Neural cell (in vitro differentiated cells): ENCODE data around the gene HDHD2. TPM values are rescaled to one million over a fixed set of nuclear protein-coding genes. Genes with fewer than 3 reads are reported as not detected.
"Not testable (repeated sequence)": the region's sequence is repeated elsewhere in the genome, so short reads cannot be mapped to it uniquely, and the experiment has no call there.

Experiments used
- H2AFZ ChIP-seq: fragments of 200-600, 300-800 bp; sonication (generic), shearing (Covaris generic); 2 replicates; pipeline ENCODE4 v1.6.0; 2014; ENCODE audit warnings: low read depth, mild to moderate bottlenecking, antibody characterized with exemption, low read length, moderate library complexity
- H3F3A ChIP-seq: fragments of 200-600 bp; shearing (Covaris generic); 2 replicates; pipeline ENCODE4 v1.6.1; 2016; ENCODE audit warnings: mild to moderate bottlenecking, moderate library complexity, mixed read lengths, antibody characterized with exemption, low read length; ENCODE audit not compliant: insufficient read depth, poor library complexity, severe bottlenecking
- H3K27ac ChIP-seq: fragments of 200-600, 300-800 bp; sonication (generic), shearing (Covaris generic); 2 replicates; pipeline ENCODE4 v1.5.1; 2014; ENCODE audit warnings: mild to moderate bottlenecking, low read length, moderate library complexity
- H3K27me3 ChIP-seq: fragments of 300-800, 200-600 bp; sonication (generic), shearing (Covaris generic); 2 replicates; pipeline ENCODE4 v1.6.0; 2014; ENCODE audit warnings: mild to moderate bottlenecking, low read depth, low read length, moderate library complexity; ENCODE audit not compliant: insufficient read depth
- H3K36me3 ChIP-seq: fragments of 300-800, 200-600 bp; sonication (generic), shearing (Covaris generic); 2 replicates; pipeline ENCODE4 v1.5.1; 2014; ENCODE audit warnings: mild to moderate bottlenecking, antibody characterized with exemption, low read length, moderate library complexity; ENCODE audit not compliant: insufficient read depth
- H3K4me2 ChIP-seq: fragments of 300-800, 200-600 bp; sonication (generic), shearing (Covaris generic); 2 replicates; pipeline ENCODE4 v1.6.0; 2014; ENCODE audit warnings: mild to moderate bottlenecking, low read length
- H3K4me3 ChIP-seq: fragments of 300-800, 200-600 bp; sonication (generic), shearing (Covaris generic); 2 replicates; pipeline ENCODE4 v1.5.1; 2014; ENCODE audit warnings: mild to moderate bottlenecking, low read length, moderate library complexity
- H3K79me2 ChIP-seq: fragments of 200-600 bp; shearing (Covaris generic); replicated peaks from 2 replicates; pipeline ENCODE4 v1.6.0; 2014; ENCODE audit warnings: mild to moderate bottlenecking, low read length, moderate library complexity; ENCODE audit not compliant: insufficient read depth
- H3K9ac ChIP-seq: fragments of 300-800, 200-600 bp; sonication (generic), shearing (Covaris generic); 2 replicates; pipeline ENCODE4 v1.6.1; 2016; ENCODE audit warnings: mild to moderate bottlenecking, low read length, mixed read lengths
- H3K9me2 ChIP-seq: fragments of 200-600 bp; shearing (Covaris generic); 2 replicates; pipeline ENCODE4 v1.6.1; 2016; ENCODE audit warnings: mild to moderate bottlenecking, low read length, mixed read lengths; ENCODE audit not compliant: insufficient read depth
- H3K9me3 ChIP-seq: fragments of 200-600, 300-800 bp; sonication (generic), shearing (Covaris generic); 2 replicates; pipeline ENCODE4 v1.6.1; 2016; ENCODE audit warnings: mild to moderate bottlenecking, mixed run types, low read length, moderate library complexity, mixed read lengths
- H4K20me1 ChIP-seq: fragments of 200-600 bp; shearing (Covaris generic); 2 replicates; pipeline ENCODE4 v1.6.1; 2016; ENCODE audit warnings: mild to moderate bottlenecking, mixed run types; ENCODE audit not compliant: insufficient read depth
- EP300 ChIP-seq: fragments of 450-650 bp; conservative IDR thresholded peaks from 2 replicates; pipeline ENCODE4 v1.6.1; 2014; ENCODE audit warnings: antibody characterized with exemption, mild to moderate bottlenecking, moderate library complexity; ENCODE audit not compliant: poor library complexity, severe bottlenecking
- EZH2 ChIP-seq: fragments of 200-600, 300-800 bp; shearing (Covaris generic), sonication (generic); IDR thresholded peaks from 2 replicates; pipeline ENCODE4 v1.6.1; 2014; ENCODE audit warnings: antibody characterized with exemption, low read length, borderline replicate concordance, mild to moderate bottlenecking; ENCODE audit not compliant: insufficient read depth, poor library complexity, severe bottlenecking
- MXI1 ChIP-seq: fragments of 450-650 bp; conservative IDR thresholded peaks from 2 replicates; pipeline ENCODE4 v1.6.1; 2014; ENCODE audit warnings: antibody characterized with exemption, mild to moderate bottlenecking; ENCODE audit not compliant: poor library complexity, severe bottlenecking
- POLR2AphosphoS5 ChIP-seq: IDR thresholded peaks from 2 replicates; pipeline ENCODE4 v1.6.1; 2012
- RAD21 ChIP-seq: fragments of 450-650 bp; conservative IDR thresholded peaks from 2 replicates; pipeline ENCODE4 v1.6.1; 2014; ENCODE audit warnings: antibody characterized with exemption, mild to moderate bottlenecking, moderate library complexity
- SMC3 ChIP-seq: fragments of 450-650 bp; conservative IDR thresholded peaks from 2 replicates; pipeline ENCODE4 v1.6.1; 2014; ENCODE audit warnings: antibody characterized with exemption, mild to moderate bottlenecking, moderate library complexity; ENCODE audit not compliant: poor library complexity
- TAF1 ChIP-seq: IDR thresholded peaks from 2 replicates; pipeline ENCODE4 v1.6.1; 2012; ENCODE audit warnings: low read depth
- polyA minus RNA-seq: library from RNA; depleted of rRNA, polyadenylated mRNA; stranded (reverse); fragments of >200 nt; gene quantifications from 2 replicates; pipeline ENCODE4 v1.2.3, GENCODE V29; 2014
- polyA plus RNA-seq: library from polyadenylated mRNA; depleted of rRNA; stranded (reverse); fragments of >200 nt; gene quantifications from 2 replicates; pipeline ENCODE4 v1.2.3, GENCODE V29; 2014
- TF ChIP-seq, protein P1 (sequence below): IDR thresholded peaks from 2 replicates; pipeline ENCODE4 v1.6.1; 2012; ENCODE audit warnings: borderline replicate concordance
- TF ChIP-seq, protein P2 (sequence below): fragments of 450-650 bp; IDR thresholded peaks from 2 replicates; pipeline ENCODE4 v1.5.1; 2014; ENCODE audit warnings: antibody characterized with exemption, mild to moderate bottlenecking, moderate library complexity; ENCODE audit not compliant: poor library complexity, severe bottlenecking

HDHD2 gene
- polyA plus RNA-seq (61.3 and 64.9 TPM in 2 replicates), polyA minus RNA-seq (64.0 and 64.3 TPM in 2 replicates)

DNA sequence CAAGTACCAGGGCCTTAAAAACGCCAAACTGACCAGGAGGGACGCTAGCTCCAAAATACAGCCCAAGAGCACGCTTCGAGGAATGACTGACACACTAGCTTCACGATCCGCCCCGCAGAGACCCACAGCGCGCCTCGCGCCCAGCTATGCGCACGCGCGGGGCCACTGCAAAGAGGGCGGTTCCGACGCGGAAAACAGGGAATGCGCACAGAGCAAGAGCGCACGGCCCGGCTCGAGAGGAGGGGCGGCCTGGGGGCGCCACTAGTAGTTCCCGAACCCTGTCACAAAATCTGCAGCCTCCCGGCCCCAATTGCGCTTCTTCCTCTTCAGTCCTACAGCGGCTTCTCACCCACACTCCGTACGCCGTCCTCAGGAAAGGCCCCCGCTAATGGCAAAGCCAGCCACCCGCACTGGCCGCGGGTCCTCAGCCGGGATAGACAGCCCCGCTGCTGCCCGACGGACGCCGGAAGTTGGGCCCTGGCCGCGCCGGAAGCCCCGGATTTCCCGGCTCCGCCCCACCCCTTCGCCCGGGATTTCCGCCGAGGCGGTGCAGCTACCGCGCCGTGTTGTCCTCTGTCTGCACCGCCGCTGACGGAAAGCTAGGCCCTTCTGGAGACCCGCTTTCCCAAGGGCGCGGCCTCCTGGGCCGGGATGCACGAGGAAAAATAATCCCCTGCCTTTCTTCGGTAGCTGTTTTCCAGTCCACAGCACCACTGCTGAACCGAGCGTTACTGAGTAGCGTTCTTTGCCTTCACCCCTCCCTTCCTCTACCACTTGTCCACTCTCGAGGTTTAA, at the start of gene HDHD2:
Gene HDHD2 (minus strand): TSS at position 472 of the 795 bp plus-strand sequence. CDS start 14,061 bp downstream, outside the sequence.
- peaks cover 6% of the 10 kb centered on the region for H3F3A ChIP-seq
- H3K9me2 ChIP-seq = no peaks in the 10 kb centered on the region
- H3K9ac ChIP-seq = peak within 1 kb of the TSS; percentile 86
- no peaks in the 10 kb centered on the region for H4K20me1 ChIP-seq
- H3K4me3 ChIP-seq = peak within 1 kb of the TSS; percentile 85
- peak; percentile 9 for TF ChIP-seq RAD21
- TF ChIP-seq, protein P1, sequence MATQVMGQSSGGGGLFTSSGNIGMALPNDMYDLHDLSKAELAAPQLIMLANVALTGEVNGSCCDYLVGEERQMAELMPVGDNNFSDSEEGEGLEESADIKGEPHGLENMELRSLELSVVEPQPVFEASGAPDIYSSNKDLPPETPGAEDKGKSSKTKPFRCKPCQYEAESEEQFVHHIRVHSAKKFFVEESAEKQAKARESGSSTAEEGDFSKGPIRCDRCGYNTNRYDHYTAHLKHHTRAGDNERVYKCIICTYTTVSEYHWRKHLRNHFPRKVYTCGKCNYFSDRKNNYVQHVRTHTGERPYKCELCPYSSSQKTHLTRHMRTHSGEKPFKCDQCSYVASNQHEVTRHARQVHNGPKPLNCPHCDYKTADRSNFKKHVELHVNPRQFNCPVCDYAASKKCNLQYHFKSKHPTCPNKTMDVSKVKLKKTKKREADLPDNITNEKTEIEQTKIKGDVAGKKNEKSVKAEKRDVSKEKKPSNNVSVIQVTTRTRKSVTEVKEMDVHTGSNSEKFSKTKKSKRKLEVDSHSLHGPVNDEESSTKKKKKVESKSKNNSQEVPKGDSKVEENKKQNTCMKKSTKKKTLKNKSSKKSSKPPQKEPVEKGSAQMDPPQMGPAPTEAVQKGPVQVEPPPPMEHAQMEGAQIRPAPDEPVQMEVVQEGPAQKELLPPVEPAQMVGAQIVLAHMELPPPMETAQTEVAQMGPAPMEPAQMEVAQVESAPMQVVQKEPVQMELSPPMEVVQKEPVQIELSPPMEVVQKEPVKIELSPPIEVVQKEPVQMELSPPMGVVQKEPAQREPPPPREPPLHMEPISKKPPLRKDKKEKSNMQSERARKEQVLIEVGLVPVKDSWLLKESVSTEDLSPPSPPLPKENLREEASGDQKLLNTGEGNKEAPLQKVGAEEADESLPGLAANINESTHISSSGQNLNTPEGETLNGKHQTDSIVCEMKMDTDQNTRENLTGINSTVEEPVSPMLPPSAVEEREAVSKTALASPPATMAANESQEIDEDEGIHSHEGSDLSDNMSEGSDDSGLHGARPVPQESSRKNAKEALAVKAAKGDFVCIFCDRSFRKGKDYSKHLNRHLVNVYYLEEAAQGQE = peak; percentile 83
- no peak for TF ChIP-seq SMC3
- TF ChIP-seq MXI1 = peak; percentile 69
- peak; percentile 58 for TF ChIP-seq EP300
- no peak for TF ChIP-seq EZH2
- TF ChIP-seq, protein P2, sequence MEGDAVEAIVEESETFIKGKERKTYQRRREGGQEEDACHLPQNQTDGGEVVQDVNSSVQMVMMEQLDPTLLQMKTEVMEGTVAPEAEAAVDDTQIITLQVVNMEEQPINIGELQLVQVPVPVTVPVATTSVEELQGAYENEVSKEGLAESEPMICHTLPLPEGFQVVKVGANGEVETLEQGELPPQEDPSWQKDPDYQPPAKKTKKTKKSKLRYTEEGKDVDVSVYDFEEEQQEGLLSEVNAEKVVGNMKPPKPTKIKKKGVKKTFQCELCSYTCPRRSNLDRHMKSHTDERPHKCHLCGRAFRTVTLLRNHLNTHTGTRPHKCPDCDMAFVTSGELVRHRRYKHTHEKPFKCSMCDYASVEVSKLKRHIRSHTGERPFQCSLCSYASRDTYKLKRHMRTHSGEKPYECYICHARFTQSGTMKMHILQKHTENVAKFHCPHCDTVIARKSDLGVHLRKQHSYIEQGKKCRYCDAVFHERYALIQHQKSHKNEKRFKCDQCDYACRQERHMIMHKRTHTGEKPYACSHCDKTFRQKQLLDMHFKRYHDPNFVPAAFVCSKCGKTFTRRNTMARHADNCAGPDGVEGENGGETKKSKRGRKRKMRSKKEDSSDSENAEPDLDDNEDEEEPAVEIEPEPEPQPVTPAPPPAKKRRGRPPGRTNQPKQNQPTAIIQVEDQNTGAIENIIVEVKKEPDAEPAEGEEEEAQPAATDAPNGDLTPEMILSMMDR = peak; percentile 37
- peak; percentile 75 for TF ChIP-seq TAF1
- TF ChIP-seq POLR2AphosphoS5 = peak; percentile 92
- H3K79me2 ChIP-seq = peaks cover 33% of the 10 kb centered on the region
- H3K27me3 ChIP-seq = no peaks in the 10 kb centered on the region
- H3K27ac ChIP-seq = peak within 1 kb of the TSS; percentile 86
- H3K4me2 ChIP-seq = peak within 1 kb of the TSS; percentile 83
- H2AFZ ChIP-seq = peak within 1 kb of the TSS; percentile 97
- no peaks in the 10 kb centered on the region for H3K9me3 ChIP-seq
- H3K36me3 ChIP-seq = no peaks in the 10 kb centered on the region

GRCh38 chr18:47195961-47196360, 45.7 kb upstream of the HDHD2 start:
- H3K9me2 ChIP-seq, H3K79me2 ChIP-seq, H4K20me1 ChIP-seq, H3K27me3 ChIP-seq, H3F3A ChIP-seq, H3K4me2 ChIP-seq, H3K27ac ChIP-seq, H3K36me3 ChIP-seq, H2AFZ ChIP-seq, H3K9me3 ChIP-seq, H3K9ac ChIP-seq, H3K4me3 ChIP-seq: not testable (repeated sequence)
